ENCODE measurements around the gene PTDSS2.

The PTDSS2 gene

DNA sequence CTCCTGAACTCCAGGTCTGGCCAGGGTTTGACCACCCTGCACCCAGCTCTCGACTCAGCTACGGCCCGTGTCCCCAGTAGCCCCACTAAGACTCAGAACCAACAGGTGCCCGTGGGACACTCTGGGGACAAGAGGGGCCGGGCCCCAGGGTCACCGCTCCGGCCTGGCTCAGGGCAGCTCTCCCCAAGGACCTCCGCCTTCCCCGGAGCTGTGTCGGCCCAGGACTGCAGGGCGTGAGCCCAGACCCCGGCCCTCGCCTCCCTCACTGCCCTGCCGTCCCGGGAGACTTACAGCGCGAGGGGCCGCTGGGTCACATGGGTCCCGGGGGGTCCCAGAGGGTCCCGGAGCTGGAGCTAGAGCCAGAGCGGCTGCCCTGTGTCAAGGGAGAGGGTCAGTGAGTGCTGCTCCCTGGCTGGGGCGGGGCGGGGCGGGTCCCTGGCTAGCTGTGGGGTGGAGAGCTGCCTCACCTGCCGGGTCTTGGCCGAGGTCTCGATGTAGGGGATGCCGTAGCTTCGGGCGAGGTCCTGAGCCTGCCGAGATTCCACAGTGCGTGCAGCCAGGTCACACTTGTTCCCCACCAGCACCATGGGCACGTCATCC is 83.0 kb downstream of the PTDSS2 start:
- no peak for DNase-seq (ENCODE audit: low spot score)

DNA sequence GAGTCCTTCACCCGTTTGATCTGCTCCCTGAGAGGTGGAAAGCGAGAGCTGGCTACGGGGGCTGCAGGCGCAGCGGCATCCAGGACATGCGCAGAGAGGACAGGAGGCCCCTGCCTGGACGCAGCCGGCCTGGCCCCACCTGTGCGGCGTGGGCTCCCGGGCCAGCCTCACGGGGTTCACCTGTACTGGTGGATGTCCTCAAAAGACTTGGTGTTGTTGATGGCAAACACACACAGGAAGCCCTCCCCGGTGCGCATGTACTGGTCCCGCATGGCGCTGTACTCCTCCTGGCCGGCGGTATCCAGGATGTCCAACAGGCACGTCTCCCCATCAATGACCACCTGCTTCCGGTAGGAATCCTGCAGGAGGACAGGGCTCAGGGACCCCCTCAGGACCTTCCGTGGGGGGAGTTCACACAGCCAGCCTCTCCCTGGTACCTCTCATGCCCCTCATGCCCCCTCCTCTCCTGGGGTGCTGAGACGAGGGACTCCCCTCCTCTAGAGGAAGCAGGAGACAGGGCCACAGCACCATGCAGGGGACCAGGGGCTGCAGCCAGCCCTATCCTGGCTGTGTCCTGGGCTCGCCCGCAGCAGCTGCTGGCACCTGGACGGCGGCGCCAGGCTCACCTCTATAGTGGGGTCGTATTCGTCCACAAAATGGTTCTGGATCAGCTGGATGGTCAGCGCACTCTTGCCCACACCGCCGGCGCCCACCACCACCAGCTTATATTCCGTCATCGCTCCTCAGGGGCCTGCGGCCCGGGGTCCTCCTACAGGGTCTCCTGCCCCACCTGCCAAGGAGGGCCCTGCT is 83.7 kb downstream of the PTDSS2 start:
- no peak for DNase-seq (ENCODE audit: low spot score)

DNA sequence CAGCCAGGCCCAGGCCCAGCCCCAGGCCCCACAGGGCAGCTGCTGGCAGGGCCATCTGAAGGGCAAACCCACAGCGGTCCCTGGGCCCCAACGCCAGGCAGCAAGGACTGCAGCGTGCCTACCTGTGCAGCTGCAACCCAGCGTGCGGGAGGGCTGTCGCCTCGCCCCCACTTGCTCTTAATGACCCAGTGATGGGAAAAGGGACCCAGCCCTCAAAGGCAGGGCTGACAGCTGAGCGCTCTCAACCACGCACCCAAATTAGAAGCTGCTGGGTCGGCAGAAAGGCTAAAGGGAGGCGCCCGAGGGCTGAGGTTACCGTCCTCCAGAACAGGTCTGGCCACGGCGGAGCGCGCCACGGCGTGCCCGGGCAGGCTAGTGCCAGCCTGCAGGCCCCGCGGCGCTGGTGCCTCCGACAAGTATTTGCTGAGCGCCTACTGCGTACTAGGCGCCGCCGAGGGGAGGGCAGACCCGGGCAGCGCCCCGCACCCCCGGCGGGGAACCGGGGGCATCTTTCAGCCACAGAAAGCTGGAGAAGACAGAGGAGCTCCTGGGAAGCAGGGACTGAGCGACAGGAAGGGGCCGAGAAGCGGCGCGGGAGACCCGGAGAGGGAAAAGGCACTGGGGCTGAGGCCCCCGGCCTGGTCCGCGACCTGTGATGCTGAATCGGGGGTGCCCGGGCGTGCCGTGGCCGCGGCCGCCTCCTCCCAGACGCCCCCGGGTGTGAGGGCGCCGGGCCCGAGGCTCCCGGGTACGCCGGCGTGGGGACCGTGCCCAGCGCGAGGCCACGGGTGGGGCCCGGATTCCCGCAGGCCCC is 84.5 kb downstream of the PTDSS2 start:
- peak; percentile 52 for DNase-seq (ENCODE audit: low spot score)

DNA sequence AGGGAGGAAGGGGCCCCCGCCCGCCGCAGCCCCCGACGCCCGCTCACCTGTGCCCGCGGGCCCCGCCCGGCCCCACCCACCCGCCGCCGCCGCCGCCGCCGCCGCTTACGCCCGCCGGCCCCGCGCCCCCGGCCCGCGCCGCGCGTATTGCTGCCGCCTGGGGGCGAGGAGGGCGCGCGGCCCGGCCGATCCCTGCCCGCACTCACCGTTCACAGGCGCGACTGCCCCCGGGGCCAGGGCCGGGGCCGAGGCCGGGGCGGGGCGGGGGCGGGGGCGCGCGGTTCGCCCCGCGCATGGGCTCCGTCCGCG is 85.1 kb downstream of the PTDSS2 start:
- DNase-seq (ENCODE audit: low spot score), result no peak

DNA sequence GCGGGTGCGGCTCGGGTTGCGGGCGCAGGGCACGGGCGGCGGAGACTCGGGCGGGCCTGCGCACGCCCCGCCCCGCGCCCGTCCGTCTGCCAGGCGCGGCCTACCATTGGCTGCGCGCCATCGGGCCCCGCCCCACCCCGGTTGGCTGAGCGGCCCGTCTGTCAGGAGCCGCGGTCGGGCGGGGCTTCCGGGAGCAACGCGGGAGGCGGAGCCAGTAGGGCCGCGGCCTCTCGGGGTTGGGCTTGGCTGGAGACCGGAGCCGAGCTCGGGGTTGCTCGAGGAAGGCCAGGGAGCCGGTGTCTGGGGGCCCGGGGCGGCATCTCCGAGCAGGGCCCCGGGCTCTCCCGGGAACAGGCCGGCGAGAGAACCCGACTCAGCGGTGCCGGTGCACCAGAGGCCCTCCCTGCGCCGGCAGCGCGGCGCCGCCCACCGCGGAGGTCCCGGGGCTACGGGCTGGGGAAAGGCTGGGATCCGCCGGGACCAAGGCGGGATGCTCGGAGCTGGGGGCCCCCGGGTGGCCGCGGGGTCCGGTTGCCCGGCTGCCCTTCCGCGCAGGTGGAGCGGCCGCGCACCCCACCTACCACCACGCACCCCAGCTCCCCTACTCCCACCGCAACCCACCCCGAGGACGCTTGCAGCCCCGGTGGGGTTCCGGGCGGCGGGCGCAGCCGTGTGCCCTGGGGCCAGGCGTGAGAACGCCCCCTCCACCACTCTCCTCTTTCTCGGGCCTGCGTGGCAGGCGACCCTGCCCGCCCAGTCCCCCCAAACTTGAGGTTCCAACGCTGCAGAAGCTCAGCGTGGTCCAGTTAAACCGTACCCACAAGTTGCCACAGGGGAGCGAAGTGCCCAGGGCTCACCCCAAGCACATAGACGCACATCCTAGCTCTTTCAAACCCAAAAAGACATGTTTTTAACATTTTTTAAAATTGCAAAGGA is 85.7 kb downstream of the PTDSS2 start, which contains the start of gene HRAS:
TSS of gene HRAS (minus strand) at position 58 of the 936 bp plus-strand sequence.
- DNase-seq (ENCODE audit: low spot score), result peak; percentile 95

DNA sequence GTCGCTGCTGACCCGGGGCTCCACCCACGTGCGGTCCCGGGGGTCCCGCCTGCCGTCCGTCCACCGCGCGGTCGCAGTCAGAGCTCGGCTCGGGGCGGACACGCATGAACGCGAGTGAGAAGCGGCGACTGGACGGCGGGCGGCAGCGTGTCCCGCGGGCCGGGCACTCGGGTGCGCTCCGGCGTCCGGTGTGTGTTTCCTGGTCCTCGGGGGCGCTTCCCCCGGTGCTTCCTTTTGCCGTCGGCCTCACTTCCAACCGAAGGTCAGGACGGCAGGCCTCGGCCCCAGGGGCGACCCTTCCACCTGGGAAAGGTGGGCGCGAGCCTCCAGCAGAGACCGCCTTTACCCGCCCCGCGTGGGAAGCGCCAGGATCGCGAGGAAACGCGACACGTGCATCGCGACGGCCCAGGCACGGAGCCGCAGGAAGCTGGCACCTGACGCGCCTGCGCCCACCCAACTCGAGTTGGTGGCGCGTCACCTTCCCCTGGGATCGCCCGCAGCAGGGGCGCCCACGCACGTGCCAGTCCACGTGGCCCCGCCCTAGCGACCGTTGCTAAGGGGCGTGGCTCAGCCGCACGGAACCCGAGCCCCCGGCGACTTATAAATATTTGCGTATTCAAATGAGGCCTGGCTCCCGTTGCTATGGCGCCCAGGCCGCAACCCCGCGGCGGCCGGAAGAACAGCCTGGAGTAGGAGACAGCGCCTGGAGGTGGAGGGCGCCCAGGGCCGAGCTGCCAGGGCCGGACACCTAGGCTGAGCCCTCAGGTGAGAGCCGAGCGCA is 87.0 kb downstream of the PTDSS2 start, which contains the start of gene LRRC56:
TSS of gene LRRC56 (plus strand) at position 687 of the 781 bp plus-strand sequence. CDS start 3,158 bp downstream, outside the sequence.
- DNase-seq (ENCODE audit: low spot score), result peak; percentile 91

DNA sequence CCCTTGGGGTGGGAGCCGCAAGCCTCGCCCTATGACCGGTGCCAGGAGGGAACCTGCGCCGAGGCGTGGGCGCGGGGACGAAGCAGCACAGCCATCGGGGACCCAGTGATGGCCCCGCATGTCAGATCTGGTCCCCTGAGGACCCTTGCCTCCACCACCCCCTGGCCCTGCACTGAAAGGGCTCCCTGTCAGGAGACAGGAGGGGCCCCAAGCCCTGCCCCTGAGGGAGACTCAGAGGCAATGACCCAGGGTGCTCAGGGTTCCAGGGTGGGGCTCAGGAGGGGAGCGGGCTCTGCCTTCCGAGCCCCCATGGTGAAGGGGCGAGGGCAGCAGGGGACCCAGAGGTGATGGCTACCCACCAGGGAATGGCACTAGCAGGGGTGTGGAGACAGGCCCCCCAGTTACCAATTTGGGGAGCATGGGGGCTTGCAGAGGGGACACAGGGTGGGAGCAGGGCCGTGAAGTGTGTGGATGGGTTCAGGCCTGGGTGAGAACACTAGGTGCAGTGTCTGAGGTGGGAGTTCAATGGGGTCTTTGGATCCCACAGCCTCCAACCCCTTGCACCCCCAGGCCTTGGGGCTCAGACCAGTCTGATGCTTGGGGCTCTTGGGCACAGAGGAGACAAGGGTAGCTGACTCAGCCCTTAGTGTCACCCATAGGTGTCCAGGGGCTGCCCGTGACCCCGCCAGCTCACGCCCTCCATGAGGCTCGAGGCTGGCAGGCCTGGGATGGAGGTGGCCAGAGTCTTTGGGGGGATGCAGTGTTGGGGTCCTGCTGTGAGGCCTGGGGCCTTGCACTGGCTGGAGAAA is 87.7 kb downstream of the PTDSS2 start:
- DNase-seq (ENCODE audit: low spot score), result no peak

DNA sequence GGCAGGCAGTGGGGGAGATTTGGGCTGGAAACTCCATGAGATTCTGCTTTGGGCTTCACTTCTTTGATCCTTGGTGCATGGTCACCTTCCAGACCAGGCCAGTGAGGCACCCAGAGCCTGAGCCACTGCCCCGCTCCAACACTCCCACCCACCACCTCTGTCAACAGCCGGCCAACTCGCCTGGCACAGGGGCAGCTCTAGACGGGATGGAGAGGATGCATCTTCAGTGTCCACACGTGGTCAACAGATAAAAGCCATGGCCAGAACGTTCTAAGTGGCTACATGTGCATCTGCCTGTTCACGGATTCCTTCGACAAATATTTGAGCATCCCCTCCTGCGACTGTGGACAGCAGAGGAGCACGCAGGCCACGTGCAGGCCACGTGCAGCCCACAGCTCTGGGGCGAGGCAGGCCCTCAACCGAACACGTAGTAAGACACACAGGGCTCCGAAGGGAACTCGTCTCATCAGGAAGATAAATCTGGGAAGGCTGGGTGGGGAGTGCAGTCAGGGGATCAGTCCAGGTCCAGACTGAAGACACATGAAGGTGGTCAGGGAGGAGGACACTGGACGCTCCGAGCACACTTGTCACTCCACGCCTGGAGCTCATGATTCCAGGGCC is 88.5 kb downstream of the PTDSS2 start:
- no peak for DNase-seq (ENCODE audit: low spot score)

DNA sequence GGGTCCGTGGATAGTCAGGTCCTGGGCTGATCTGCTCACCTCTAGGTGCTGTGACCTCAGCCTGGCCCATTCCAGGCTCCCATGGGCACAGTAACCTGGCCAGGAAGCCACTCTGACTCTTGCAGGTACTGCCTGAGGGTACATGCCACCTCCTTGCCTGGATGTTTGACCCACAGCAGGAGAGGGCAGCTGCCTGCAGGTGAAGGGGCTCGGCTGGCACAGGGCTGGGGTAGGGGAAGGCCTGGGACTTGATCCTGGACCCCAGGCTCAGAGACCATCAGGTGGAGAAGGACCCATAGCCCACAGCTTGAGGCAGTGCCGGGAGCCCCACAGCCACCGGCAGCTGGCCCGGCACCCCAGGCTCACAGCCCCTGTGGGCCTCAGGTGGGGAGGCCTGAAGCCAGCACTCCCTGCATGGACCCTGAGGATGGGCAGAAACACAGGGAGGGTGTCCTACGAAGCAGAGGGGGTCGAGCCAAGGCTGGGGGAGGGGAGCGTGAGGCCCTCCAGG is 89.9 kb downstream of the PTDSS2 start:
- no peak for DNase-seq (ENCODE audit: low spot score)
